WTC11 (cell line): ENCODE data around the gene LAMA2. TPM values are rescaled to one million over a fixed set of nuclear protein-coding genes. Genes with fewer than 3 reads are reported as not detected.
"Not testable (repeated sequence)": the region's sequence is repeated elsewhere in the genome, so short reads cannot be mapped to it uniquely, and the experiment has no call there.

Experiments used
- ATAC-seq: fragments of 200-7000 bp; cut with Tn5 transposase; 2 replicates; pipeline ENCODE4 v1.10.0; 2021; ENCODE audit warnings: mild to moderate bottlenecking, moderate library complexity
- CTCF ChIA-PET: fragments of 300-600 bp; sonication (Branson Sonifier 250); formaldehyde crosslinking; loops from one replicate; lab custom pipeline; 2021; ENCODE audit warnings: antibody characterized with exemption; lab: Charles Lee
- POLR2A ChIA-PET: fragments of 350-600 bp; sonication (Branson Sonifier 250); formaldehyde crosslinking; loops from one replicate; lab custom pipeline; 2021; ENCODE audit warnings: antibody characterized with exemption; lab: Charles Lee
- DNase-seq: peaks from one replicate; pipeline ENCODE4 v3.0.0; 2021; ENCODE audit warnings: low spot score
- H3K27ac Mint-ChIP-seq: 2 replicates; pipeline ENCODE4 v1.8.0; 2021; ENCODE audit warnings: mixed read lengths
- H3K27me3 Mint-ChIP-seq: 2 replicates; pipeline ENCODE4 v1.8.0; 2021; ENCODE audit warnings: low read depth, mild to moderate bottlenecking, moderate library complexity, mixed read lengths
- H3K36me3 Mint-ChIP-seq: 2 replicates; pipeline ENCODE4 v1.8.0; 2021; ENCODE audit warnings: mixed read lengths
- H3K4me1 Mint-ChIP-seq: 2 replicates; pipeline ENCODE4 v1.8.0; 2022; ENCODE audit warnings: mixed read lengths
- H3K4me3 Mint-ChIP-seq: 2 replicates; pipeline ENCODE4 v1.8.0; 2021; ENCODE audit warnings: mild to moderate bottlenecking, moderate library complexity, mixed read lengths
- H3K9me3 Mint-ChIP-seq: 2 replicates; pipeline ENCODE4 v1.8.0; 2021; ENCODE audit warnings: mixed read lengths
- ESRRA ChIP-seq: sonication (generic); formaldehyde crosslinking; IDR thresholded peaks from 2 replicates; pipeline ENCODE4 v1.8.1; 2022; ENCODE audit warnings: mild to moderate bottlenecking, missing genetic modification reagents, borderline replicate concordance
- FOXK1 ChIP-seq: sonication (generic); formaldehyde crosslinking; IDR thresholded peaks from 2 replicates; pipeline ENCODE4 v1.8.0; 2022; ENCODE audit warnings: mild to moderate bottlenecking, moderate library complexity, missing genetic modification reagents
- FOXP1 ChIP-seq: sonication (generic); formaldehyde crosslinking; IDR thresholded peaks from 2 replicates; pipeline ENCODE4 v1.8.0; 2022; ENCODE audit warnings: missing genetic modification reagents, mild to moderate bottlenecking, moderate library complexity, borderline replicate concordance
- GRHL2 ChIP-seq: fragments of 250-450 bp; sonication (Bioruptor Pico); IDR thresholded peaks from 2 replicates; pipeline ENCODE4 v1.8.0; 2022; ENCODE audit warnings: mild to moderate bottlenecking, moderate library complexity; ENCODE audit not compliant: insufficient replicate concordance, severe bottlenecking
- IRF2 ChIP-seq: sonication (generic); formaldehyde crosslinking; IDR thresholded peaks from 2 replicates; pipeline ENCODE4 v1.8.0; 2022; ENCODE audit warnings: low read depth, missing genetic modification reagents, borderline replicate concordance
- NR3C1 ChIP-seq: sonication (generic); formaldehyde crosslinking; conservative IDR thresholded peaks from 2 replicates; pipeline ENCODE4 v1.8.1; 2023; ENCODE audit warnings: low read depth, mild to moderate bottlenecking, missing genetic modification reagents
- RORB ChIP-seq: fragments of 250-450 bp; sonication (Bioruptor Pico); IDR thresholded peaks from 2 replicates; pipeline ENCODE4 v1.9.0; 2021; ENCODE audit warnings: mild to moderate bottlenecking
- SMAD4 ChIP-seq: sonication (generic); formaldehyde crosslinking; IDR thresholded peaks from 2 replicates; pipeline ENCODE4 v1.8.0; 2022; ENCODE audit warnings: mild to moderate bottlenecking, missing genetic modification reagents
- SP1 ChIP-seq: sonication (generic); formaldehyde crosslinking; conservative IDR thresholded peaks from 2 replicates; pipeline ENCODE4 v1.8.1; 2022; ENCODE audit warnings: missing genetic modification reagents
- TCF7 ChIP-seq: sonication (generic); formaldehyde crosslinking; IDR thresholded peaks from 2 replicates; pipeline ENCODE4 v1.8.0; 2022; ENCODE audit warnings: mild to moderate bottlenecking, low read depth, missing genetic modification reagents, moderate library complexity
- ZNF416 ChIP-seq: fragments of 250-450 bp; sonication (Bioruptor Pico); IDR thresholded peaks from 2 replicates; pipeline ENCODE4 v1.9.0; 2021; ENCODE audit warnings: mild to moderate bottlenecking, inconsistent platforms
- total RNA-seq: library from RNA; stranded (reverse); gene quantifications from 3 replicates; pipeline ENCODE4 v1.2.3, GENCODE V29; 2021
- TF ChIP-seq, protein P1 (sequence below): fragments of 250-450 bp; sonication (Bioruptor Pico); IDR thresholded peaks from 2 replicates; pipeline ENCODE4 v2.1.2; 2022; ENCODE audit warnings: mild to moderate bottlenecking, moderate library complexity
- TF ChIP-seq, protein P2 (sequence below): sonication (generic); formaldehyde crosslinking; IDR thresholded peaks from 2 replicates; pipeline ENCODE4 v1.8.0; 2023; ENCODE audit warnings: mild to moderate bottlenecking, missing genetic modification reagents
- TF ChIP-seq, protein P3 (sequence below): sonication (generic); formaldehyde crosslinking; IDR thresholded peaks from 2 replicates; pipeline ENCODE4 v1.8.0; 2022; ENCODE audit warnings: mild to moderate bottlenecking, missing genetic modification reagents
- TF ChIP-seq, protein P4 (sequence below): sonication (generic); formaldehyde crosslinking; IDR thresholded peaks from 2 replicates; pipeline ENCODE4 v1.8.0; 2022; ENCODE audit warnings: mild to moderate bottlenecking, missing genetic modification reagents

LAMA2 gene
- total RNA-seq, 1 experiment from 2014 or later, result 6.6 TPM

DNA sequence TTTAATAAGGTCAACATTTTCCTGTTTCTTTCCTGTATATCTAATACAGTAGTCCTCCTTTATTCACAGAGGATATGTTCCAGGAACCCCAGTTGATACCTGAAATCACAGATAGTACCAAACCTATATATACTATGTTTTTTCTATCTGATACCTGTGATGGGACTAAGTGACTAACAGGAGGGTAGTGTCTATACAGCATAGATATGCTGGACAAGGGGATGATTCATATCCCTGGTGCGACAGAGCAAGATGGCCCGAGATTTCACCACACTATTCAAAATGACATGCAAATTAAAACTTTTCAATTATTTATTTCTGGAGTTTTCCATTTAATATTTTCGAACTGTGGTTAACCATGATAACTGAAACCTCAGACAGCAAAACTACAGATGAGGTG lies 281.1 kb downstream of the LAMA2 start:
- TF ChIP-seq, protein P1, sequence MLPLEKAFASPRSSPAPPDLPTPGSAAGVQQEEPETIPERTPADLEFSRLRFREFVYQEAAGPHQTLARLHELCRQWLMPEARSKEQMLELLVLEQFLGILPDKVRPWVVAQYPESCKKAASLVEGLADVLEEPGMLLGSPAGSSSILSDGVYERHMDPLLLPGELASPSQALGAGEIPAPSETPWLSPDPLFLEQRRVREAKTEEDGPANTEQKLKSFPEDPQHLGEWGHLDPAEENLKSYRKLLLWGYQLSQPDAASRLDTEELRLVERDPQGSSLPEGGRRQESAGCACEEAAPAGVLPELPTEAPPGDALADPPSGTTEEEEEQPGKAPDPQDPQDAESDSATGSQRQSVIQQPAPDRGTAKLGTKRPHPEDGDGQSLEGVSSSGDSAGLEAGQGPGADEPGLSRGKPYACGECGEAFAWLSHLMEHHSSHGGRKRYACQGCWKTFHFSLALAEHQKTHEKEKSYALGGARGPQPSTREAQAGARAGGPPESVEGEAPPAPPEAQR (CRISPR knock-in tag), result no peak
- TF ChIP-seq IRF2 (CRISPR knock-in tag), result no peak
- TF ChIP-seq ESRRA (CRISPR knock-in tag), result no peak
- no peak for TF ChIP-seq TCF7 (CRISPR knock-in tag)
- TF ChIP-seq, protein P2, sequence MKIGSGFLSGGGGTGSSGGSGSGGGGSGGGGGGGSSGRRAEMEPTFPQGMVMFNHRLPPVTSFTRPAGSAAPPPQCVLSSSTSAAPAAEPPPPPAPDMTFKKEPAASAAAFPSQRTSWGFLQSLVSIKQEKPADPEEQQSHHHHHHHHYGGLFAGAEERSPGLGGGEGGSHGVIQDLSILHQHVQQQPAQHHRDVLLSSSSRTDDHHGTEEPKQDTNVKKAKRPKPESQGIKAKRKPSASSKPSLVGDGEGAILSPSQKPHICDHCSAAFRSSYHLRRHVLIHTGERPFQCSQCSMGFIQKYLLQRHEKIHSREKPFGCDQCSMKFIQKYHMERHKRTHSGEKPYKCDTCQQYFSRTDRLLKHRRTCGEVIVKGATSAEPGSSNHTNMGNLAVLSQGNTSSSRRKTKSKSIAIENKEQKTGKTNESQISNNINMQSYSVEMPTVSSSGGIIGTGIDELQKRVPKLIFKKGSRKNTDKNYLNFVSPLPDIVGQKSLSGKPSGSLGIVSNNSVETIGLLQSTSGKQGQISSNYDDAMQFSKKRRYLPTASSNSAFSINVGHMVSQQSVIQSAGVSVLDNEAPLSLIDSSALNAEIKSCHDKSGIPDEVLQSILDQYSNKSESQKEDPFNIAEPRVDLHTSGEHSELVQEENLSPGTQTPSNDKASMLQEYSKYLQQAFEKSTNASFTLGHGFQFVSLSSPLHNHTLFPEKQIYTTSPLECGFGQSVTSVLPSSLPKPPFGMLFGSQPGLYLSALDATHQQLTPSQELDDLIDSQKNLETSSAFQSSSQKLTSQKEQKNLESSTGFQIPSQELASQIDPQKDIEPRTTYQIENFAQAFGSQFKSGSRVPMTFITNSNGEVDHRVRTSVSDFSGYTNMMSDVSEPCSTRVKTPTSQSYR (CRISPR knock-in tag), result no peak
- TF ChIP-seq RORB, result no peak
- TF ChIP-seq ZNF416 (CRISPR knock-in tag), result no peak
- no peak for TF ChIP-seq NR3C1 (CRISPR knock-in tag)
- TF ChIP-seq, protein P3, sequence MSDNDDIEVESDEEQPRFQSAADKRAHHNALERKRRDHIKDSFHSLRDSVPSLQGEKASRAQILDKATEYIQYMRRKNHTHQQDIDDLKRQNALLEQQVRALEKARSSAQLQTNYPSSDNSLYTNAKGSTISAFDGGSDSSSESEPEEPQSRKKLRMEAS (CRISPR knock-in tag), result no peak
- TF ChIP-seq GRHL2 (CRISPR knock-in tag), result no peak
- TF ChIP-seq SMAD4 (CRISPR knock-in tag), result no peak
- CTCF ChIA-PET, result no interaction called here
- no peak for DNase-seq
- Mint-ChIP-seq H3K4me3 (no peak overlapping the region), H3K27me3 (no peaks in the 10 kb centered on the region), H3K4me1 (peaks cover 6% of the 10 kb centered on the region), H3K9me3 (peaks cover 14% of the 10 kb centered on the region), H3K36me3 (no peaks in the 10 kb centered on the region), H3K27ac (no peak overlapping the region)
- POLR2A ChIA-PET, result no interaction called here
- no peak for ATAC-seq

DNA sequence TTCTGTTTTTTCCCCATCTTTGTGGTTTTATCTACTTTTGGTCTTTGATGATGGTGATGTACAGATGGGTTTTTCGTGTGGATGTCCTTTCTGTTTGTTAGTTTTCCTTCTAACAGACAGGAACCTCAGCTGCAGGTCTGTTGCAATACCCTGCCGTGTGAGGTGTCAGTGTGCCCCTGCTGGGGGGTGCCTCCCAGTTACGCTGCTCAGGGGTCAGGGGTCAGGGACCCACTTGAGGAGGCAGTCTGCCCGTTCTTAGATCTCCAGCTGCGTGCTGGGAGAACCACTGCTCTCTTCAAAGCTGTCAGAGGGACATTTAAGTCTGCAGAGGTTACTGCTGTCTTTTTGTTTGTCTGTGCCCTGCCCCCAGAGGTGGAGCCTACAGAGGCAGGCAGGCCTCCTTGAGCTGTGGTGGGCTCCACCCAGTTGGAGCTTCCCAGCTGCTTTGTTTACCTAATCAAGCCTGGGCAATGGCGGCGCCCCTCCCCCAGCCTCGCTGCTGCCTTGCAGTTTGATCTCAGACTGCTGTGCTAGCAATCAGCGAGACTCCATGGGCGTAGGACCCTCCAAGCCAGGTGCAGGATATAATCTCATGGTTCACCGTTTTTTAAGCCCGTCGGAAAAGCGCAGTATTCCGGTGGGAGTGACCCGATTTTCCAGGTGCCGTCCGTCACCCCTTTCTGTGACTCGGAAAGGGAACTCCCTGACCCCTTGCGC lies 289.5 kb downstream of the LAMA2 start:
- H3K4me1 Mint-ChIP-seq, result peaks cover 13% of the 10 kb centered on the region
- H3K9me3 Mint-ChIP-seq, POLR2A ChIA-PET, ATAC-seq, H3K27me3 Mint-ChIP-seq, H3K36me3 Mint-ChIP-seq: not testable (repeated sequence)
- peak overlapping the region; percentile 91 for H3K27ac Mint-ChIP-seq
- CTCF ChIA-PET, result interaction anchor here (1.1 kb wide), 1 partner anchor 198 kb away, joined by 3 read pairs; no protein-coding TSS in a partner anchor
- peak; percentile 81 for DNase-seq
- TF ChIP-seq, protein P2 (CRISPR knock-in tag), result peak; percentile 58; the same call in 1 of the 2 replicates
- TF ChIP-seq FOXP1 (peak; percentile 75; the same call in 1 of the 2 replicates), FOXK1 (CRISPR knock-in tag) (peak; percentile 94), SP1 (CRISPR knock-in tag) (peak; percentile 52; the same call in 1 of the 2 replicates)
- TF ChIP-seq, protein P4, sequence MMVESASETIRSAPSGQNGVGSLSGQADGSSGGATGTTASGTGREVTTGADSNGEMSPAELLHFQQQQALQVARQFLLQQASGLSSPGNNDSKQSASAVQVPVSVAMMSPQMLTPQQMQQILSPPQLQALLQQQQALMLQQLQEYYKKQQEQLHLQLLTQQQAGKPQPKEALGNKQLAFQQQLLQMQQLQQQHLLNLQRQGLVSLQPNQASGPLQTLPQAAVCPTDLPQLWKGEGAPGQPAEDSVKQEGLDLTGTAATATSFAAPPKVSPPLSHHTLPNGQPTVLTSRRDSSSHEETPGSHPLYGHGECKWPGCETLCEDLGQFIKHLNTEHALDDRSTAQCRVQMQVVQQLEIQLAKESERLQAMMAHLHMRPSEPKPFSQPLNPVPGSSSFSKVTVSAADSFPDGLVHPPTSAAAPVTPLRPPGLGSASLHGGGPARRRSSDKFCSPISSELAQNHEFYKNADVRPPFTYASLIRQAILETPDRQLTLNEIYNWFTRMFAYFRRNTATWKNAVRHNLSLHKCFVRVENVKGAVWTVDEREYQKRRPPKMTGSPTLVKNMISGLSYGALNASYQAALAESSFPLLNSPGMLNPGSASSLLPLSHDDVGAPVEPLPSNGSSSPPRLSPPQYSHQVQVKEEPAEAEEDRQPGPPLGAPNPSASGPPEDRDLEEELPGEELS (CRISPR knock-in tag), result peak; percentile 68; the same call in 1 of the 2 replicates
- H3K4me3 Mint-ChIP-seq, result peak overlapping the region; percentile 89
